SK-N-SH (cell line): Measurements from ENCODE around the gene RAB3IP. TPM values are rescaled to one million over a fixed set of nuclear protein-coding genes. Genes with fewer than 3 reads are reported as not detected.

Experiments used
- CTCF ChIA-PET: fragments of 300-600, 350-600 bp; formaldehyde crosslinking; extraction: SDS; loops from one replicate; lab custom pipeline; 2021; lab: Yijun Ruan, JAX
- POLR2A ChIA-PET: fragments of 350-600 bp; sonication (Branson Sonifier 250); formaldehyde crosslinking; extraction: SDS; loops from one replicate; lab custom pipeline; 2020; ENCODE audit warnings: antibody characterized with exemption, inconsistent platforms; lab: Yijun Ruan, JAX
- DNase-seq: peaks from one replicate; pipeline ENCODE4 v3.0.0; 2012
- H2AFZ ChIP-seq: fragments of 200-600 bp; sonication (generic); 2 replicates; pipeline ENCODE4 v1.8.1; 2016; ENCODE audit warnings: antibody characterized with exemption, mild to moderate bottlenecking, low read depth
- H3F3A ChIP-seq: fragments of 200-600 bp; sonication (generic); replicated peaks from 2 replicates; pipeline ENCODE3; 2016; ENCODE audit warnings: antibody characterized with exemption, mild to moderate bottlenecking; ENCODE audit not compliant: insufficient read depth
- H3K27ac ChIP-seq, 2 experiments: fragments of 200-500 bp in 1 of 2; fragments of 200-600 bp in 1 of 2; sonication (Bioruptor generic) in 1 of 2; sonication (generic), shearing (Covaris generic) in 1 of 2; 2 replicates each; pipeline versions ENCODE4 v1.5.1 to v1.6.1; 2014 to 2016; ENCODE audit warnings: low read depth in 2 of 2, inconsistent platforms in 1 of 2, low read length in 1 of 2, mild to moderate bottlenecking in 1 of 2, mixed read lengths in 1 of 2
- H3K27me3 ChIP-seq: fragments of 200-600 bp; sonication (generic), shearing (Covaris generic); 2 replicates; pipeline ENCODE4 v1.6.1; 2016; ENCODE audit warnings: mixed run types; ENCODE audit not compliant: insufficient read depth
- H3K36me3 ChIP-seq, 2 experiments: fragments of 200-500 bp in 1 of 2; fragments of 200-600 bp in 1 of 2; sonication (Bioruptor generic) in 1 of 2; sonication (generic) in 1 of 2; replicated peaks in 1 of 2; 2 replicates each; pipeline versions ENCODE3 to v1.5.1; 2014 to 2016; ENCODE audit warnings: low read length in 1 of 2, mild to moderate bottlenecking in 1 of 2; ENCODE audit not compliant: insufficient read depth in 2 of 2, control insufficient read depth in 1 of 2
- H3K4me1 ChIP-seq, 2 experiments: fragments of 200-500 bp in 1 of 2; fragments of 200-600 bp in 1 of 2; sonication (Bioruptor generic) in 1 of 2; sonication (generic), shearing (Covaris generic) in 1 of 2; 2 replicates each; pipeline versions ENCODE4 v1.5.1 to v1.6.1; 2014 to 2016; ENCODE audit warnings: low read depth in 1 of 2, low read length in 1 of 2, mixed run types in 1 of 2; ENCODE audit not compliant: insufficient read depth in 2 of 2, control insufficient read depth in 1 of 2
- H3K4me2 ChIP-seq: fragments of 200-600 bp; sonication (generic), shearing (Covaris generic); 2 replicates; pipeline ENCODE4 v1.6.1; 2017; ENCODE audit warnings: mixed run types
- H3K4me3 ChIP-seq, 2 experiments: fragments of 200-500 bp in 1 of 2; fragments of 200-600 bp in 1 of 2; sonication (Bioruptor generic) in 1 of 2; sonication (generic), shearing (Covaris generic) in 1 of 2; 2 replicates each; pipeline versions ENCODE4 v1.5.1 to v1.8.1; 2014 to 2016; ENCODE audit warnings: low read depth in 2 of 2, inconsistent platforms in 1 of 2, low read length in 1 of 2, mild to moderate bottlenecking in 1 of 2, mixed read lengths in 1 of 2, moderate library complexity in 1 of 2
- H3K79me2 ChIP-seq: fragments of 200-600 bp; sonication (generic); 2 replicates; pipeline ENCODE4 v1.8.1; 2017; ENCODE audit warnings: mild to moderate bottlenecking; ENCODE audit not compliant: insufficient read depth
- H3K9ac ChIP-seq: fragments of 200-600 bp; sonication (generic); 2 replicates; pipeline ENCODE4 v1.6.1; 2017; ENCODE audit warnings: mixed run types
- H3K9me2 ChIP-seq: fragments of 200-600 bp; sonication (generic); 2 replicates; pipeline ENCODE4 v1.6.1; 2017; ENCODE audit warnings: mixed run types
- H3K9me3 ChIP-seq: fragments of 200-600 bp; sonication (generic); 2 replicates; pipeline ENCODE4 v1.6.1; 2017; ENCODE audit warnings: mixed run types, mild to moderate bottlenecking, moderate library complexity
- H4K20me1 ChIP-seq: fragments of 200-600 bp; sonication (generic); 2 replicates; pipeline ENCODE4 v1.6.1; 2017; ENCODE audit warnings: mild to moderate bottlenecking, mixed run types; ENCODE audit not compliant: insufficient read depth
- CHD2 ChIP-seq: fragments of 150-350 bp; IDR thresholded peaks from 2 replicates; pipeline ENCODE4 v1.6.1; 2018; ENCODE audit warnings: low read length; ENCODE audit not compliant: partially characterized antibody
- ELF1 ChIP-seq: IDR thresholded peaks from 2 replicates; pipeline ENCODE4 v1.4.0; 2012
- EZH2phosphoT487 ChIP-seq: fragments of 200-600 bp; sonication (generic); IDR thresholded peaks from 2 replicates; pipeline ENCODE4 v1.6.1; 2017; ENCODE audit warnings: low read depth, mixed run types, mild to moderate bottlenecking, antibody characterized with exemption, moderate library complexity, borderline replicate concordance
- FOXJ3 ChIP-seq: sonication (generic); formaldehyde crosslinking; IDR thresholded peaks from 2 replicates; pipeline ENCODE4 v1.5.1; 2020; ENCODE audit warnings: mild to moderate bottlenecking, missing genetic modification reagents
- FOXM1 ChIP-seq: IDR thresholded peaks from 2 replicates; pipeline ENCODE4 v1.4.0; 2012; ENCODE audit warnings: low read depth, mild to moderate bottlenecking
- GABPA ChIP-seq: IDR thresholded peaks from 2 replicates; pipeline ENCODE4 v1.4.0; 2012; ENCODE audit warnings: low read depth, mild to moderate bottlenecking
- IRF3 ChIP-seq: fragments of 150-350 bp; IDR thresholded peaks from 2 replicates; pipeline ENCODE4 v1.6.1; 2016; ENCODE audit warnings: mild to moderate bottlenecking, low read depth, low read length
- JUND ChIP-seq: IDR thresholded peaks from 2 replicates; pipeline ENCODE4 v1.4.0; 2012
- NFIC ChIP-seq: IDR thresholded peaks from 2 replicates; pipeline ENCODE4 v1.4.0; 2012; ENCODE audit warnings: borderline replicate concordance
- NRF1 ChIP-seq: IDR thresholded peaks from 2 replicates; pipeline ENCODE4 v1.6.1; 2012; ENCODE audit warnings: low read depth, mild to moderate bottlenecking, low read length
- PBX3 ChIP-seq: IDR thresholded peaks from 2 replicates; pipeline ENCODE4; 2012
- POLR2AphosphoS5 ChIP-seq: IDR thresholded peaks from 2 replicates; pipeline ENCODE4 v1.6.1; 2012; ENCODE audit warnings: low read depth, low read length
- RAD21 ChIP-seq: IDR thresholded peaks from 2 replicates; pipeline ENCODE4 v1.6.1; 2012; ENCODE audit warnings: mild to moderate bottlenecking, low read length
- RCOR1 ChIP-seq: fragments of 150-350 bp; IDR thresholded peaks from 2 replicates; pipeline ENCODE4 v1.6.1; 2017; ENCODE audit warnings: antibody characterized with exemption, low read length
- REST ChIP-seq: IDR thresholded peaks from 2 replicates; pipeline ENCODE4 v1.6.1; 2012; ENCODE audit warnings: mild to moderate bottlenecking, low read depth, low read length, moderate library complexity
- RFX5 ChIP-seq: IDR thresholded peaks from 2 replicates; pipeline ENCODE4 v1.6.1; 2012; ENCODE audit warnings: mild to moderate bottlenecking, improper control_type of control experiment, low read length
- TEAD4 ChIP-seq: IDR thresholded peaks from 2 replicates; pipeline ENCODE4 v1.4.0; 2012; ENCODE audit warnings: mild to moderate bottlenecking, borderline replicate concordance; ENCODE audit not compliant: insufficient read depth
- WGBS: methylation state at CpG from one replicate; pipeline ENCODE4 v1.1.6; 2017; ENCODE audit warnings: low lambda C conversion rate; 5-methylcytosine and 5-hydroxymethylcytosine counted together
- polyA plus RNA-seq, 3 experiments: library from polyadenylated mRNA; depleted of rRNA; stranded (reverse); fragments of >200 nt; gene quantifications; 2 replicates each; pipeline ENCODE4 v1.2.3, GENCODE V29; 2012

Gene RAB3IP
- polyA plus RNA-seq, 1 of the 3 experiments (the other 2 are of a cell fraction): 5.4 TPM

- no peak for TF ChIP-seq GABPA
Observed at GRCh38 chr12:69739287-69740191, 879 bp downstream of the RAB3IP start (continued).

GRCh38 chr12:69744109-69744508, 5.4 kb downstream of the RAB3IP start:
- TF ChIP-seq FOXM1: no peak
- TF ChIP-seq TEAD4: no peak
- no peak for TF ChIP-seq NFIC
- no peak for TF ChIP-seq RCOR1
- no peak for TF ChIP-seq FOXJ3 (CRISPR knock-in tag)
- TF ChIP-seq RFX5: no peak
- no peak for TF ChIP-seq IRF3
- no peak for TF ChIP-seq CHD2
- TF ChIP-seq RAD21: no peak
- TF ChIP-seq POLR2AphosphoS5: no peak
- no peak for TF ChIP-seq JUND
- no peak for TF ChIP-seq ELF1
- no peak for TF ChIP-seq NRF1
- no peak for TF ChIP-seq EZH2phosphoT487
- no peak for TF ChIP-seq REST
- no peak for TF ChIP-seq PBX3
- TF ChIP-seq, all 33 proteins: peak for 0
- no peak overlapping the region for H3K27ac ChIP-seq
- no peak overlapping the region for H3K4me3 ChIP-seq
- WGBS: 93% methylated on average over 4 of the region's 4 CpGs
- H3K9me3 ChIP-seq: no peaks in the 10 kb centered on the region
- DNase-seq: no peak
- ChIA-PET CTCF (no interaction called here), POLR2A (no interaction called here)
- peaks cover 0 to 4% of the 10 kb centered on the region in 2 experiments; a peak in 3 of 4 replicates for H3K4me1 ChIP-seq
- H3K4me2 ChIP-seq: no peak overlapping the region
- no peak overlapping the region for H2AFZ ChIP-seq
- no peak overlapping the region for H3K9ac ChIP-seq
- H3K36me3 ChIP-seq: no peaks in the 10 kb centered on the region
- H3K79me2 ChIP-seq: peaks cover 8% of the 10 kb centered on the region; the same call in 1 of the 2 replicates
- no peaks in the 10 kb centered on the region for H3F3A ChIP-seq
- no peaks in the 10 kb centered on the region for H4K20me1 ChIP-seq
- H3K27me3 ChIP-seq: no peaks in the 10 kb centered on the region
- no peaks in the 10 kb centered on the region for H3K9me2 ChIP-seq
